Measurements from ENCODE around the gene SPEF1.

Gene SPEF1

DNA sequence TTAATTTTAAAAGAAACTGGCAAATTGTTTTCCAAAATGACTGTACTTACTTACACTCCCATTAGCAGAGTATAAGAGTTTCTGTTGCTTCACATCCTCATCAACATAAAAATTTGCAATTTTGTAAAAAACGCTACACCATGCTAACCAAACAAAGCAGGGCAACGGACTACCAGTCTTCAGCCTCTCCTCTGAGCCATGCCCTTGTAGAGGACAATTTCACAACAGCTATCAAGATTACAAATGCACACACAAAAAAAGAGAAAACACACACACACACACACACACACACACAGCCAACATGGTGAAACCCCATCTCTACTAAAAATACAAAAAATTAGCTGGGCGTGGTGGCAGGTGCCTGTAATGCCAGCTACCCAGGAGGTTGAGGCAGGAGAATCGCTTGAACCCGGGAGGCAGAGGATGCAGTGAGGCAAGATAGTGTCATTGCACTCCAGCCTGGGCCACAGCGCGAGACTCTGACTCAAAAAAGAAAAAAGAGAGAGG lies 9.6 kb downstream of the SPEF1 start:
- no peak for DNase-seq (ENCODE audit: low read depth)
- no peak overlapping the region for H3K4me3 ChIP-seq (ENCODE audit: low read depth, low read length)

GRCh38 chr20:3768342-3769130 lies 12.7 kb downstream of the SPEF1 start:
- peak; percentile 45 for DNase-seq (ENCODE audit: low read depth)
- peak overlapping the region; percentile 90 for H3K4me3 ChIP-seq (ENCODE audit: low read depth, low read length)

- H3K4me3 ChIP-seq (ENCODE audit: low read depth, low read length), result peak within 1 kb of the TSS; percentile 90
- peak; percentile 92 for DNase-seq (ENCODE audit: low read depth)
Observed at GRCh38 chr20:3767427-3768341, 13.6 kb downstream of the SPEF1 start, which contains the start of gene ADISSP. TSS of gene ADISSP (minus strand) at chr20:3767753. CDS start at chr20:3760100, 7,653 bp downstream.

DNA sequence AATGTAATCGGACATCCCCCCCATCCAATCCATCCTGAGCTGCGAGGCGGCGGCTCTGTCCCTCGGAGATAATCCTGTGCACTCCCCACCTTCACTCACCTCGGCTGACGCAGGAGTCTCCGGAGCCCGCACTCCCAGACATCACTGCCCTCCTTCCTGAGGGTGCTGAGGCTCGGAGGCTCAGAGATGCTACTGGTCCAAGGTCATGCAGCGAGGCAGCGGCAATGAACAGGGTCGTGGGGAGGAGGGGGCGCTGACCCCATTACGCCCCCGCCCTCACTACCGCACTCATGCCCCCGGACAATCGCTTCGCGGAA lies 14.2 kb downstream of the SPEF1 start:
- DNase-seq (ENCODE audit: low read depth), result no peak
- H3K4me3 ChIP-seq (ENCODE audit: low read depth, low read length), result peak overlapping the region; percentile 90

DNA sequence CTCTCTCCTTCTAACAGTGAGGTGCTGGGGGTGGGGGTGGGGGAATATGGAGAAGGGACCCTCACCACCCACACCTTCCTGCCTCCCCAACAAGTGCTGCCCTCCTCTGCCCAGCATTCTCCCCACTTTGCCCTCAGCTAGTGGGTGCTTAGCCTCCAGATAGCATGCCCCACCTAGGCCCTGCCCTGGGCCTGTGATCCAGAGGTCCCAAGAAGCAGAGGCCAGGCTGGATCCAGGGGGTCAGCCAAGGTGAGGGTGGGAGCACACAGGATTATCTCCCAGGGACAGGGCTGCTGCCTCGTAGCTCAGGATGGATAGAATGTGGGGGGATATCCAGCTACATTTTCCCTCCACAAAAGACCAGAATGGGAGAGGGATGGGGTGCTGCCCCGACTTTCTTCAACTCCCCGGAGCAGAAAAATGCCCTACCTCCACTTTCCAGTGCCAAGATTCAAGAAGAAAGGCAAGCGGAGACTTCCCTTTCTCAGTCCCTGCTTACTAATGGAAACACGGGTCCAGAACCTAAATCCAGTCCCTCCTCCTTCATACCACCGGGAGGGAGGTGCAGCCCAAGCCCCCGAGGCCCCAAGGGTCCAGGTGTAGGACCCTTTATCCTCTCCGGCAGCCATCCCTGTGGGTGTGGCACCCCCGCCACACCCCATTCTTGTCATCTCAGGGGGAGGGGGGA lies 14.7 kb downstream of the SPEF1 start:
- no peak for DNase-seq (ENCODE audit: low read depth)
- H3K4me3 ChIP-seq (ENCODE audit: low read depth, low read length), result peak overlapping the region; percentile 90

DNA sequence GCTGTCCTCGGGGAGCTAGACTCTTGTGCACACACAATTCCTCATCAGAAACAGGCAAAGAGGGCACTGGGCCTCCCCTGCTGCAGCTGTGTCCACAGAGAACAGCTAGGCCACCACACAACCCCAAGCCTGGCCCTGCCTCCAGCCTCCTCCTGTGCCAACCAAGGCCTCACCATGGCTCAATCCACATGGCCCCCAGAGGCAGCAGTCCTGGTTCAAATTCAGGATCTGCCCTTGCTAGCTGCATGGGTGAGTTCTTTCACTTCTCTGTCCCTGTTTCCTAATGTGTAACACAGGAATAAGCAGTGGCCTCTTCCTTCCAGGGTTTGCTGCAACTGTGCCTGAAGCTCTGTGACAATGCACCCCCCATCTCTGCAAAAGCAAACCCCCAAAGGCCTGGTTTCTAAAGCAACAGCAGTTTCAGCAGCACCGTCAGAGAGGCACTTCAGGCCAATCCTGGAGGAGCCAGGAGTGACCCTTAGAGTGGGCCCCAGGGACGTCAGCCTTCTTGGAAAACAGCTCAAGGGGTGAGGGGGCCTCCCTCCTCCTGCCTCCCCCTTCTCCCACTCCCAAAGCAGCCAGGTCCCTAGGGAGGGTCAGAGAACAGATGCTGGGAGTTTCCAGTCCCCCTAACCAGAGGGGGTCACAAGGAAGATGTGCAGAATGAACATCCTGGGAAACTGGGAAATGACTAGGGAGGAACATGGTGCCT lies 15.9 kb downstream of the SPEF1 start:
- no peak overlapping the region for H3K4me3 ChIP-seq (ENCODE audit: low read depth, low read length)
- no peak for DNase-seq (ENCODE audit: low read depth)

DNA sequence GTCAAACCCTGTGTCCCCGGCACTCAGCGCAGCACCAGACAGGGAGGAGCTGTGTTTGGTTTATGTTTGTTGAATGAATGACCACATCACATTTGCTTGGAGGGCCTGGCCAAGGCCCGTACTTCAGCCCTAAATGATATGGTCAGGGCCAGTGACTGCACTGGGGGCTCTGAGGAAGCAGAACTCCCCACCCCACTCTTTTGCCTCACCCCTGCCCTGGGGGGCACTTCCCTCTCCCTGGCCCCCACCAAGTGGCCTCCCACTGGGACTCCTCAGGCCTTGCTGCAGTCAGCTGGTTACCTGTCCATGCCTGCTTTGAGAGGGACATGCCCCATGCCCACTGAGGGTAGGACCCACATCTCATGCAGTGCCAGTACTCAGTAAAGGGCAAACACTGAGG lies 16.6 kb downstream of the SPEF1 start:
- H3K4me3 ChIP-seq (ENCODE audit: low read depth, low read length), result no peak overlapping the region
- DNase-seq (ENCODE audit: low read depth), result no peak

DNA sequence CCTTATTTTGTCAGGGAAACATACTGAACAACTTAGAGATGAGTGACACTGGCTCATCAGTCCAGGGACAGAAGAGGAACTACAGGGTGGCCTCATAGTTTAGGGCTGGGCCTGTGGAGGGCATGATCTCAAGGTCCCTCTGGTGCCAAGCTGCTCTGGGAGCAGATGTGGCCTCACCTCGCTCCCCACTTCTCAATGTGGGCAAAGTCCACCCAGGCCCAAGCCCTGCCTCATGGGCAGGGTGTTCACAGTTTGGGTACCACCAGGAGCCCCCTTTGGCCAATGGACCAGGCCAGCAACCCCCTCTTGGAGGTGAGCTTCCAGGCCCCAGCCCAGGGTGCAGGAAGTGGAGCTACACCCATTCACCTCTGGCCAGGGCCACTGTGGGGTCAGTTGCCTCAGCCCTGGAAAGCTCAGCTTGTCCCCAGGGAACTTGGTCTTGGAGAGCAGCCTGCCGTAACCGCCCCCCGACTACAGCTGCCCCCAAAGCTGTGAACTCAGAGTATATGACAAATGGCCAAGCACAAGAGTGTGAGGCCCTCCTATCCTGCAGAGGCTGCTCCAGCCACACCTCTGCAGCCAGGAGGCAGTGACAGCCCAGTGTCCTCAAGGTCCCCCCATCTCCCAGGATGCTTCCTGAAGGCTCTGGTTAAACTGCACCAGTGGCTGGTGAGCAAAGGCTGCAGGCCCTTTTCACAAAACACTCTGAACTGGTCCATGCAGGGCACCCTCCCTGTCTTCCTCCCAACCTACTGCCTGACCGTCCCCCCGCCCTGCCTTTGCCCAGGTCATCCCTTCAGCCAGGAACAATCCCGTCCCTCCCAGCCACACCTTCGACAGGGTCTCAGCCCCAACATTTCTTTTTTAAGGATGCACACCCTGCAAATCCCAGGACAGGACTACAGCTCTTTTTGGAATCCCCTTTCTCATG lies 17.3 kb downstream of the SPEF1 start:
- H3K4me3 ChIP-seq (ENCODE audit: low read depth, low read length), result no peak overlapping the region
- no peak for DNase-seq (ENCODE audit: low read depth)

DNA sequence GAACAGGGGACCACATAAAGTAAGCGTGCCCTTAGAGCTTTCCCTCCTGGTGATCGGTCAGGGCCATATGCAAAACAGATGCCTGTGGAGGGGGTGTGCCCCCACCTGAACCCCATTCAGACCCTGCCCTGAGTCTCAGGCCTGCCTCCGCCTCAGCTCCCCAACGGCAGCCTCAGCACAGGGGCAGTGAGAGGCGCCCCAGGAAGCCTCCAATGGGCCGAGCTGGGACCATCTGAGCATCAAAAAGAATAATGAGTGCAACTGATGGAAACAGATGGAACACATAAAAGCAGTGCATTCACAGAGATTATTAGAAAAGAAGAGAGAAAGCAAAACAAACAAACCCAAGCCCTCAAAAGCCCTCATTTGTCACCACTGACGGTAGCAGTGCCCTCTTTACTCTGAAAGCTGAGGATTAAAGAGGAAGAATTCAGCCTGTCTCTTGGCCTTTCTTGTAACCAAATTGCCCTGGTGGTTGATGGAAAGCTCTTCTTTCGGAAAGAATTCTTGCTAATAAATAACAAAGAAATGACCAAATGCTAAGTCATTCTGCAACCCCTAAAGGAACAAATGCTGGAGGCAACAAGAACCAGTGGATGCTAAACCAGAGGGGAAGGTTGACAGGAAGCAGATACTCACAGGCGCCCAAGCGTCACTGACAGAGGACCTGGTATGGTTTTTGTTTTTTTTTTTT lies 20.4 kb downstream of the SPEF1 start:
- no peak overlapping the region for H3K4me3 ChIP-seq (ENCODE audit: low read depth, low read length)
- DNase-seq (ENCODE audit: low read depth), result no peak

DNA sequence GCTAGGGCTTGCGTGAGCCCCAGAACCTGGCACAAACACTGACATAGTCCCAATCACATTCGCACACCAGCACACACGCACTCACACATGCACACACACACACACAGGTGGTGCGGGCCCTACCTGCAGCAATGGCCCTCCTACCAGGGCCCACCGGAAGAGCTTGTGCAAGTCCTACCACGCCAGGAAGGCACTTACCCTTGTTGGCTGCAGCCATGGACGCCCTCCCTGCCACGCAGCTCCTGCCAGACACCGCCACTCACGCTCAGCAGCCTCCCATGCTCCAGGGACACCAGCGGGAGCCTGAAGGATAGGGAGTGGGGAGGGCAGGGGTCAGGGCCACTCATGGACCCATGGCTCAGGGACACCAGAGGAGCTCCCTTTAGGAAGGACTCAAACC lies 21.4 kb downstream of the SPEF1 start:
- H3K4me3 ChIP-seq (ENCODE audit: low read depth, low read length), result no peak overlapping the region
- DNase-seq (ENCODE audit: low read depth), result no peak

DNA sequence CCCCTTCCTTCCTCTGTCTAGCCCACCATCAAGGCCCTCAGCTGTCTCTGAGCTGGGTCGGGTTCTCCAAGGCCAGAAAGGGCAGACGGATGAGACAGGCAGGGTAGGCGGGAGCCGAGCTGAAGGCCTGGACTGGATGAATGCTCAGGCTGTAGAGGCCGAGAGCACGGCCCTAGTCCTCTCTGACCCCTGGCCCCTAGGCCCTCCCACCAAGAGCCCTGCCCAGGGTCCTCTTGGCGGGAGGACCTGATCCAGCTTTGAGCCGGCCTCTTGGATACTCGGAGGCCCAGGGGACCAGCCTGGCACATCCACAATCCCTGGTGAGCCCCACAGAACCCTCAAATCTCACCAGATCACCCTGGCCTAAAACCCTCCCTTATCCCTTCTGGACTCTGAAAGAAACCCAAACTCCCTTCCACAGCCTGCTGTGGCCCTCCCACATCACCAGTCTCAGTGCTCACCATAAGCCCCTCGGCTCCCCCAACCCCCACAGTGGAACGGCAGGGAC lies 21.9 kb downstream of the SPEF1 start:
- no peak overlapping the region for H3K4me3 ChIP-seq (ENCODE audit: low read depth, low read length)

GRCh38 chr20:3758566-3758965 lies 22.7 kb downstream of the SPEF1 start:
- no peak overlapping the region for H3K4me3 ChIP-seq (ENCODE audit: low read depth, low read length)
- no peak for DNase-seq (ENCODE audit: low read depth)

More for the DNA sequence above, 21.9 kb downstream of the SPEF1 start:
- DNase-seq (ENCODE audit: low read depth), result no peak

GRCh38 chr20:3757268-3757667 lies 24.0 kb downstream of the SPEF1 start:
- H3K4me3 ChIP-seq (ENCODE audit: low read depth, low read length), result no peak overlapping the region
- no peak for DNase-seq (ENCODE audit: low read depth)

DNA sequence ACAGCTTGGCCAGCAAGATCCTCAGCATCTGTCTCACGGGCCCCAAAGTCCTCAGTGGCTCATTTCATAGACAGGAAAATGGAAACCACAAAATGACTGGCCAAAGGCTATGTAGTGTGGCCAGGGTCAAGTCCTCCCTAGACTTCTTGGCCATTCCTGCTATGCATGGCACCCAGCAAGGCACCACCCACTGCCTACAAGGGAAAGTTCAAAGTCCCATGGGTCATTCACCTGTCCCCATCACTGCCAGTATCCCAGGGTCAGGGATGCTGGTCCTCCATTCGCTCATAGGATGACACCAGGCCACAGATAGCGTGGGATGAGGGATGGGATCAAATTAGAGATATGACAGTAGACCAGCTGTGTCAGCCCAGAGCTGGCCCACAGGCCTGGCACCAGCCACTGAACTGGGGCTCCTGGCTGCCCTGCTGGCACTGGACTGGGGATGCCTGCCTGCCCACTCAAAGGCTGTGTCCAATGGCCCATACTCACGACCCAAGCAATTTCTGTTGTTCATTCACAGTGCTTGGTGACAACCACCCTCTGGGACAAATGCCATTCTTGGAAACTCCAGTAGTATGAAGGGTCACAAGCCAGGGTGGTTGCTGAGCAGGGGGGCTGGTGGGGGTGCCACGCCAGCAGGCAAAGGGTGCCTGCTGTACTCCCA lies 25.3 kb downstream of the SPEF1 start:
- H3K4me3 ChIP-seq (ENCODE audit: low read depth, low read length), result no peak overlapping the region
- no peak for DNase-seq (ENCODE audit: low read depth)

GRCh38 chr20:3755269-3755668 lies 26.0 kb downstream of the SPEF1 start:
- H3K4me3 ChIP-seq (ENCODE audit: low read depth, low read length), result no peak overlapping the region
- no peak for DNase-seq (ENCODE audit: low read depth)

DNA sequence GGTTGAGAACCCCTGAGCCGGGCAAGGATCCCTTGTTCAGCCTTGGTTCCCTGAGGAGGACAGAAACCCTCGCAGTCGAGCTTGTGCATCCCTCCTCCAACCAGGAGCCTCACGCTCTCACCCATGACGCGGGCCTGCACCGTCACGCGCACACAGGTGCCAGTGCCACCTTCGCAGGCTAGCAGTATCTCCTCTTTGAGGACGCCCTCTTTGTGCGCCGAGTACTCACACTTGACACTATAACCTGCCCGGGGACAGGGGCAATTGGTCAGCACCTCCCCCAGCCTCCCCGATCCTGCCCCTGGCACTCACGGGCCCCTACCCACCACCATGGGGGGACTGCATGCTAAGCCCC lies 27.0 kb downstream of the SPEF1 start:
- no peak overlapping the region for H3K4me3 ChIP-seq (ENCODE audit: low read depth, low read length)
- DNase-seq (ENCODE audit: low read depth), result no peak

Data from skeletal muscle cell (primary cell).